Caco-2 (cell line): ENCODE measurements around the gene HERPUD2. TPM values are rescaled to one million over a fixed set of nuclear protein-coding genes. Genes with fewer than 3 reads are reported as not detected.

Source experiments
- BruUV-seq: library from RNA; stranded (reverse); fragments of 400-500 nt; replicated peaks from 2 replicates; lab custom pipeline; 2021; lab: Mats Ljungman, UMichigan
- CTCF ChIA-PET: fragments of 300-600 bp; sonication (Branson Sonifier 250); formaldehyde crosslinking; loops from one replicate; lab custom pipeline; 2022; ENCODE audit warnings: antibody characterized with exemption; lab: Charles Lee
- POLR2A ChIA-PET: fragments of 300-600 bp; sonication (Branson Sonifier 250); formaldehyde crosslinking; loops from one replicate; lab custom pipeline; 2022; ENCODE audit warnings: antibody characterized with exemption; lab: Charles Lee
- DNase-seq, 2 experiments: peaks; one replicate each; pipeline versions ENCODE4 v3.0.0 to v3.0.0-alpha.2; 2020 to 2022
- H3K27me3 ChIP-seq: replicated peaks from 2 replicates; pipeline ENCODE4 v1.6.0; 2011; ENCODE audit warnings: low read length; ENCODE audit not compliant: control insufficient read depth, insufficient read depth
- H3K36me3 ChIP-seq: 2 replicates; pipeline ENCODE4 v1.5.1; 2011; ENCODE audit warnings: low read length; ENCODE audit not compliant: control insufficient read depth, insufficient read depth
- H3K4me1 ChIP-seq: fragments of 250-450 bp; sonication (Bioruptor Pico); 2 replicates; pipeline ENCODE4 v1.5.1; 2020; ENCODE audit warnings: mild to moderate bottlenecking
- H3K4me3 ChIP-seq: 2 replicates; pipeline ENCODE4 v1.5.1; 2011; ENCODE audit warnings: low read depth, mild to moderate bottlenecking, control low read depth, low read length
- H3K9me3 ChIP-seq: fragments of 250-450 bp; sonication (Bioruptor Pico); 2 replicates; pipeline ENCODE4 v1.5.1; 2020; ENCODE audit warnings: mild to moderate bottlenecking, moderate library complexity
- H3K27ac Mint-ChIP-seq: one replicate; pipeline ENCODE4 v1.8.0; 2022; ENCODE audit warnings: mixed read lengths; ENCODE audit not compliant: unreplicated experiment
- H3K27me3 Mint-ChIP-seq: one replicate; pipeline ENCODE4 v1.8.0; 2022; ENCODE audit warnings: mixed read lengths; ENCODE audit not compliant: insufficient read depth, unreplicated experiment
- H3K36me3 Mint-ChIP-seq: one replicate; pipeline ENCODE4 v1.8.0; 2022; ENCODE audit warnings: mild to moderate bottlenecking, mixed read lengths; ENCODE audit not compliant: insufficient read depth, unreplicated experiment
- H3K4me1 Mint-ChIP-seq: one replicate; pipeline ENCODE4 v1.8.0; 2022; ENCODE audit warnings: low read depth, mixed read lengths; ENCODE audit not compliant: unreplicated experiment
- H3K4me3 Mint-ChIP-seq: one replicate; pipeline ENCODE4 v1.8.0; 2022; ENCODE audit warnings: mild to moderate bottlenecking, moderate library complexity, mixed read lengths; ENCODE audit not compliant: unreplicated experiment
- H3K9me3 Mint-ChIP-seq: one replicate; pipeline ENCODE4 v1.8.0; 2022; ENCODE audit warnings: mixed read lengths; ENCODE audit not compliant: unreplicated experiment
- CTCF ChIP-seq, 2 experiments: fragments of 200-600 bp in 1 of 2; IDR thresholded peaks; 1 replicate in 1 of 2; 2 replicates in 1 of 2; pipeline versions ENCODE4 v1.5.1 to v1.8.0; 2011 to 2022; ENCODE audit warnings: antibody characterized with exemption in 1 of 2, control low read depth in 1 of 2, inconsistent platforms in 1 of 2, low read depth in 1 of 2, low read length in 1 of 2, mild to moderate bottlenecking in 1 of 2, moderate library complexity in 1 of 2; ENCODE audit not compliant: insufficient read depth in 1 of 2, severe bottlenecking in 1 of 2, unreplicated experiment in 1 of 2
- intact Hi-C: fragments of 100-400 bp; cut with micrococcal nuclease; formaldehyde crosslinking; loops from one replicate; pipeline ENCODE4 v1.10.0; 2022; ENCODE audit not compliant: unreplicated experiment
- total RNA-seq: library from RNA; stranded (reverse); gene quantifications from 2 replicates; pipeline ENCODE4 v1.2.3, GENCODE V29; 2022

Gene HERPUD2
- total RNA-seq, 1 experiment from 2014 or later: 25.2 TPM

DNA sequence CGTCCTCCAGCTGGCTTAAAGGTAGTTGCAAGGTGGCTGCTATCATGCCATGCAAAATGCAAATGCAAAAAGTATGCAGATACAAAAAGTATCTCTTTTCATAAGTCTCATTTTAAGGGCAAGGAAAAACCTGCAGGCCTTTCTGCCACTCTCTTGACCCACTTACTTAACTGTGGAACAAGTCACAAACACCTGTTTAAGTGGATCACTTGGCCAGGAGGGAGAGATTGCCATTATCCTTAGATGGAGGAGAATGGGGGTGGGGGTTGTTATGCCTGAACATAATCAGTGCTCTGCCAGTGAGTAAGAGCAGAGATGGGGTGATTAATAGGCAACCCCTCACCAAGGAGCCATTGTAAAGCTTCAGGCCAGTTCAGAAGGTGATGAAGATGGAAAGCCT, 25.1 kb upstream of the HERPUD2 start:
- TF ChIP-seq CTCF (IDR thresholded peaks at IDR 0.05; ENCODE audit: insufficient read depth in 1 of 2, low read depth in 1 of 2, low read length in 1 of 2, severe bottlenecking in 1 of 2, unreplicated experiment in 1 of 2): no peak
- H3K27ac Mint-ChIP-seq: no peak overlapping the region
- no peak overlapping the region for H3K4me3 Mint-ChIP-seq
- CTCF ChIA-PET: no interaction called here
- no peak for DNase-seq
- Histone ChIP-seq H3K4me3 (no peak overlapping the region), H3K36me3 (no peaks in the 10 kb centered on the region), H3K4me1 (peaks cover 49% of the 10 kb centered on the region), H3K27me3 (no peaks in the 10 kb centered on the region), H3K9me3 (0 out of 2 replicates have a peak, but pooled peaks cover 3% of the 10 kb centered on the region)
- BruUV-seq: no TSS peak
- H3K4me1 Mint-ChIP-seq: peaks cover 25% of the 10 kb centered on the region
- no peaks in the 10 kb centered on the region for H3K36me3 Mint-ChIP-seq
- no peaks in the 10 kb centered on the region for H3K9me3 Mint-ChIP-seq
- H3K27me3 Mint-ChIP-seq: no peaks in the 10 kb centered on the region
- POLR2A ChIA-PET: interaction anchor here (0.6 kb wide), 1 partner anchor 10 kb away, joined by 3 read pairs; no protein-coding TSS in a partner anchor
- intact Hi-C loops: no loop called here

GRCh38 chr7:35718047-35718446, 23.1 kb upstream of the HERPUD2 start:
- Mint-ChIP-seq H3K27me3 (no peaks in the 10 kb centered on the region), H3K36me3 (no peaks in the 10 kb centered on the region), H3K9me3 (no peaks in the 10 kb centered on the region), H3K4me3 (no peak overlapping the region), H3K27ac (no peak overlapping the region), H3K4me1 (peaks cover 36% of the 10 kb centered on the region)
- H3K4me1 ChIP-seq: peaks cover 57% of the 10 kb centered on the region
- H3K4me3 ChIP-seq: no peak overlapping the region
- no TSS peak for BruUV-seq
- 0 out of 2 replicates have a peak, but pooled peaks cover 3% of the 10 kb centered on the region for H3K9me3 ChIP-seq
- H3K36me3 ChIP-seq: no peaks in the 10 kb centered on the region
- no peak for DNase-seq
- ChIA-PET POLR2A (no interaction called here), CTCF (no interaction called here)
- intact Hi-C loops: no loop called here
- TF ChIP-seq CTCF (IDR thresholded peaks at IDR 0.05; ENCODE audit: insufficient read depth in 1 of 2, low read depth in 1 of 2, low read length in 1 of 2, severe bottlenecking in 1 of 2, unreplicated experiment in 1 of 2): no peak
- H3K27me3 ChIP-seq: no peaks in the 10 kb centered on the region

GRCh38 chr7:35717516-35717915, 22.6 kb upstream of the HERPUD2 start:
- no peaks in the 10 kb centered on the region for H3K36me3 Mint-ChIP-seq
- ChIA-PET POLR2A (no interaction called here), CTCF (no interaction called here)
- H3K36me3 ChIP-seq: no peaks in the 10 kb centered on the region
- H3K27me3 Mint-ChIP-seq: no peaks in the 10 kb centered on the region
- no peak for TF ChIP-seq CTCF (IDR thresholded peaks at IDR 0.05; ENCODE audit: insufficient read depth in 1 of 2, low read depth in 1 of 2, low read length in 1 of 2, severe bottlenecking in 1 of 2, unreplicated experiment in 1 of 2)
- DNase-seq: no peak
- H3K27ac Mint-ChIP-seq: no peak overlapping the region
- no peak overlapping the region for H3K4me3 Mint-ChIP-seq
- peaks cover 36% of the 10 kb centered on the region for H3K4me1 Mint-ChIP-seq
- no peaks in the 10 kb centered on the region for H3K27me3 ChIP-seq
- no peaks in the 10 kb centered on the region for H3K9me3 Mint-ChIP-seq
- intact Hi-C loops: no loop called here
- H3K9me3 ChIP-seq: 0 out of 2 replicates have a peak, but pooled peaks cover 3% of the 10 kb centered on the region
- peaks cover 57% of the 10 kb centered on the region for H3K4me1 ChIP-seq
- BruUV-seq: no TSS peak
- no peak overlapping the region for H3K4me3 ChIP-seq
